ENCODE data around the gene FZR1. TPM values are rescaled to one million over a fixed set of nuclear protein-coding genes. Genes with fewer than 3 reads are reported as not detected.

The FZR1 gene
- total RNA-seq, 6 experiments from 2014 or later, result 18.7 to 34.1 (median 23.8) TPM

DNA sequence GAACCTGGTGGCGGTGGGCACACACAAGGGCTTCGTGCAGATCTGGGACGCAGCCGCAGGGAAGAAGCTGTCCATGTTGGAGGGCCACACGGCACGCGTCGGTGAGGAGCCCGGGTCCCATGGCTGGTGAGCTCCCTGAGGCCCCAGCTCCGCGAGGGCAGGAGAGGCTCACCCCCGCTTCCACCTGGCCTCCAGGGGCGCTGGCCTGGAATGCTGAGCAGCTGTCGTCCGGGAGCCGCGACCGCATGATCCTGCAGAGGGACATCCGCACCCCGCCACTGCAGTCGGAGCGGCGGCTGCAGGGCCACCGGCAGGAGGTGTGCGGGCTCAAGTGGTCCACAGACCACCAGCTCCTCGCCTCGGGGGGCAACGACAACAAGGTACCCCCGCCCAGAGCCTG lies 25.6 kb downstream of the FZR1 start:
- intact Hi-C loops (cut with DNase I), result no loop called here
- DNase-seq (no peak), ATAC-seq (no peak)
- no peaks in the 10 kb centered on the region for H3K27me3 ChIP-seq
- no peak overlapping the region for H3K4me3 ChIP-seq
- no peak for TF ChIP-seq POLR2A (IDR thresholded peaks at IDR 0.05)
- TF ChIP-seq CTCF (IDR thresholded peaks at IDR 0.05), result no peak
- peaks cover 0 to 69% (median 11%) of the 10 kb centered on the region in 4 donors for H3K36me3 ChIP-seq
- WGBS (ENCODE audit: insufficient coverage, low coverage, low lambda C conversion rate, missing lambda C conversion rate), result no CpG with 5 or more reads among the region's 29 CpGs
- H3K27ac ChIP-seq, result no peak overlapping the region
- no peaks in the 10 kb centered on the region for H3K4me1 ChIP-seq
- H3K9me3 ChIP-seq, result no peaks in the 10 kb centered on the region

DNA sequence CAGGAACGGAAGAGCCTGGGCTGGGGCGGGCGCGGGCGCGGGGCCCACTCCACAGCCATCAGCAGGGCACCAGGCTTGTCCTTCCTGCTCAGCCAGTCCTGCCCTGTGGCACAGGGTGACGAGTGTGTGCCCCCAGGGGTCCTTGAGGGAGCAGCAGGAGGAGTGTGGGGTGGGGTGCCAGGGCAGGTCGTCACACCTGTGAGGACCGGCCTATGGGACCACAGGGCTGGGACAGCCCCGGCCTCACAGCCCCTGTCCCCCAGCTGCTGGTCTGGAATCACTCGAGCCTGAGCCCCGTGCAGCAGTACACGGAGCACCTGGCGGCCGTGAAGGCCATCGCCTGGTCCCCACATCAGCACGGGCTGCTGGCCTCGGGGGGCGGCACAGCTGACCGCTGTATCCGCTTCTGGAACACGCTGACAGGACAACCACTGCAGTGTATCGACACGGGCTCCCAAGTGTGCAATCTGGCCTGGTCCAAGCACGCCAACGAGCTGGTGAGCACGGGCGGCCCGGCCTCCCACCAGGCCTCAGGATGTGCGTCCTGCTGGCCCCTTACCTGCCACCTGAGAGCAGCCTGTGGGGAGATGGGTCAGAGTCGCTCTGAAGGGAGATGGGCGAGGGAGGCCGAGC lies 26.2 kb downstream of the FZR1 start:
- Histone ChIP-seq H3K4me1 (no peaks in the 10 kb centered on the region), H3K36me3 (peaks cover 0 to 63% (median 10%) of the 10 kb centered on the region in 4 donors), H3K4me3 (no peak overlapping the region), H3K27me3 (no peaks in the 10 kb centered on the region), H3K27ac (no peak overlapping the region), H3K9me3 (no peaks in the 10 kb centered on the region)
- peak in 1 of 4 donors; percentile 2 for ATAC-seq
- DNase-seq, result no peak
- intact Hi-C loops (cut with DNase I), result no loop called here
- 93% methylated on average over 3 of the region's 33 CpGs for WGBS (ENCODE audit: insufficient coverage, low coverage, low lambda C conversion rate, missing lambda C conversion rate)
- no peak for TF ChIP-seq CTCF (IDR thresholded peaks at IDR 0.05)
- TF ChIP-seq POLR2A (IDR thresholded peaks at IDR 0.05), result no peak

- no peak overlapping the region for H3K27ac ChIP-seq
- H3K9me3 ChIP-seq, result no peaks in the 10 kb centered on the region
- H3K27me3 ChIP-seq, result no peaks in the 10 kb centered on the region
- intact Hi-C loops (cut with DNase I), result no loop called here
- no peaks in the 10 kb centered on the region for H3K4me1 ChIP-seq
- no CpG with 5 or more reads among the region's 17 CpGs for whole genome bisulfite sequencing (ENCODE audit: insufficient coverage, low coverage, low lambda C conversion rate, missing lambda C conversion rate)
- DNase-seq, result no peak
- TF ChIP-seq CTCF (IDR thresholded peaks at IDR 0.05) (no peak), POLR2A (IDR thresholded peaks at IDR 0.05) (no peak)
- no peak for ATAC-seq
- peaks cover 0 to 57% (median 10%) of the 10 kb centered on the region in 4 donors for H3K36me3 ChIP-seq
- no peak overlapping the region for H3K4me3 ChIP-seq
Measured at GRCh38 chr19:3533033-3533432, 26.9 kb downstream of the FZR1 start.

DNA sequence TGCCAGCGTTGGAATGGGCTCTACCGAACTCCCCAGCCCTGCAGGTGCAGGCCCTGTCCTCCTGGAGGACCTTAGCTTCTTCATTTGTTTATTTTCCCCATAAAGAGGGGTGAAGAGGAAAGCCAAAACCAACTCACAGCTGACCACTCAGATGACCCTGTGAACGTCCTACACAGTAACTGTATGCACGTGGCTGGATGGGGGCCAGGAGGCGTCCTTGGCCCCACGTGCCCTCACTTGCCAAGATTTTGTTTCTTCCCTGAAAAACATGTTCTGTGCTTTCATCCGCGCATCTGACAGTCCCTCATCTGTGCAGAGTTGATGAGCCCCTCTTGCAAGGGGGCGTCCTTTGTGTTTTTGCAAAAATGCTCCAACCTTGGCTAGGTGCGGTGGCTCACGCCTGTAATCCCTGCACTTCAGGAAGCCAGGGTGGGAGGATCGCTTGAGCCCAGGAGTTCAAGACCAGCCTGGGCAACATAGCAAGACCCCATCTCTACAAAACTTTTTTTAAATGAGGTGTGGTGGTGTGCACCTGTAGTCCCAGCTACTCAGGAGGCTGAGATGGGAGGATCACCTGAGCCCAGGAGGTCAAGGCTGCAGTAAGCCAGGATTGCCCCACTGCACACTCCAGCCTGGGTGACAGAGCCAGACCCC lies 27.6 kb downstream of the FZR1 start:
- Histone ChIP-seq H3K36me3 (peaks cover 0 to 56% (median 10%) of the 10 kb centered on the region in 4 donors), H3K4me3 (no peak overlapping the region), H3K9me3 (no peaks in the 10 kb centered on the region), H3K27ac (no peak overlapping the region), H3K4me1 (no peaks in the 10 kb centered on the region), H3K27me3 (no peaks in the 10 kb centered on the region)
- WGBS (ENCODE audit: insufficient coverage, low coverage, low lambda C conversion rate, missing lambda C conversion rate), result 78% methylated on average over 9 of the region's 12 CpGs
- DNase-seq (no peak), ATAC-seq (no peak)
- TF ChIP-seq CTCF (IDR thresholded peaks at IDR 0.05), result no peak
- no peak for TF ChIP-seq POLR2A (IDR thresholded peaks at IDR 0.05)
- intact Hi-C loops (cut with DNase I), result no loop called here
